Measurements from ENCODE around the gene PRRT3.
"Not testable (repeated sequence)": the region's sequence is repeated elsewhere in the genome, so short reads cannot be mapped to it uniquely, and the experiment has no call there.

The PRRT3 gene

DNA sequence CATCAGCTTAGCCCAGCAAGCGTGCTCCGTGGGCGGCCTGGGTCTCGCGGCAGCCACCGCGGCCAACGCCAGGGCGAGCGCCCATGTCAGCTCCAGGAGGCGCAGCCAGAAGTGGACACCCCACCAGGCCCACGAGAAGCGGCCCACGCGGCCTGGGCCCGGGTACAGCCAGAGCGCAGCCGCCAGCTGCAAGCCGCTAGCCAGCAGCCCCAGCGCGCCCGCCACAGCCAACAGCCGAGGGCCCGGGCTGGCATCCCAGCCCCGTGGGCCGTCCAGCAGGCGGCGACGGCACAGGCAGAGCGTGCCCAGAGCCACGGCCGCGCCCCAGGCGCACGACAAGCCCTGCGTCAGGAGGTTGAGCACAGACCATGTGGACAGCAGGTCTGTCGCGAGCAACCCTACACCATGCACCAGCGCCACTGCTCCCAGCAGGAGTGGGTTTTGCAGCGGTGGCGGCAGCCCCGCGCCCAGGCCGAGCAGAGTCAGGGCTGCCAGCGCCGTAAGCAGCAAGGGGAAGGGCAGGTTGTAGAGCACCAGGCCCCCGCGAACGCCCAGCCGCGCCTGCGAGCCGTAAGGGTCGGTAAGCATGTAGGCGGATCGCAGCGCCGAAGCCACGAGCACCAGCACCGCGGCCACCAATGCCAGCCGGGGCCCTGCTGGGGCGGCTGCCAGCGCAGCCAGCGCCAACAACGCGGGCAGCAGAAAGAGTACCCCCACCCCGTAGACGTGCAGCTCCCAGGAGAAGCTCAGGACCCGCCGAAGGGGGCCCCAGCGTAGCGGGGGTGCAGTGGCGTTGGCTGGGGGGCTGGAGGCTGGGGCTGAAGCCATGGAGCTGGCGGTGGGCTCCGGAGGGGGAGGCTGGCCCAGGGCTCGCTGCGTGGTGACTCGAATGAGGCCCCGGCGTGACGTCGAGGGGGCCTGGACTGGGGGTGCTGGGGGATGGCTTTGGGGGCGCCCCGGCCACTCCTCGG is 4.9 kb downstream of the PRRT3 start:
- no peak for DNase-seq

- peak; percentile 78 to 82 for DNase-seq
Observed at GRCh38 chr3:9946112-9947024, 5.8 kb downstream of the PRRT3 start.

GRCh38 chr3:9945358-9945757 is 6.8 kb downstream of the PRRT3 start:
- DNase-seq = no peak

DNA sequence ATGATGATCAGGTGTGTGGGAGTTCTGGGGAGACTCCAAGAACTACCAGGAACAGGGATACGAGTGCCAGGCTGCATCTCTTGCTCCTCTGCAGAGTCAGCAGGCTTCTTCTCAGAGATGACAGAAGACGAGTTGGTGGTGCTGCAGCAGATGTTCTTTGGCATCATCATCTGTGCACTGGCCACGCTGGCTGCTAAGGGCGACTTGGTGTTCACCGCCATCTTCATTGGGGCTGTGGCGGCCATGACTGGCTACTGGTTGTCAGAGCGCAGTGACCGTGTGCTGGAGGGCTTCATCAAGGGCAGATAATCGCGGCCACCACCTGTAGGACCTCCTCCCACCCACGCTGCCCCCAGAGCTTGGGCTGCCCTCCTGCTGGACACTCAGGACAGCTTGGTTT is 7.9 kb downstream of the PRRT3 start:
- DNase-seq = no peak

DNA sequence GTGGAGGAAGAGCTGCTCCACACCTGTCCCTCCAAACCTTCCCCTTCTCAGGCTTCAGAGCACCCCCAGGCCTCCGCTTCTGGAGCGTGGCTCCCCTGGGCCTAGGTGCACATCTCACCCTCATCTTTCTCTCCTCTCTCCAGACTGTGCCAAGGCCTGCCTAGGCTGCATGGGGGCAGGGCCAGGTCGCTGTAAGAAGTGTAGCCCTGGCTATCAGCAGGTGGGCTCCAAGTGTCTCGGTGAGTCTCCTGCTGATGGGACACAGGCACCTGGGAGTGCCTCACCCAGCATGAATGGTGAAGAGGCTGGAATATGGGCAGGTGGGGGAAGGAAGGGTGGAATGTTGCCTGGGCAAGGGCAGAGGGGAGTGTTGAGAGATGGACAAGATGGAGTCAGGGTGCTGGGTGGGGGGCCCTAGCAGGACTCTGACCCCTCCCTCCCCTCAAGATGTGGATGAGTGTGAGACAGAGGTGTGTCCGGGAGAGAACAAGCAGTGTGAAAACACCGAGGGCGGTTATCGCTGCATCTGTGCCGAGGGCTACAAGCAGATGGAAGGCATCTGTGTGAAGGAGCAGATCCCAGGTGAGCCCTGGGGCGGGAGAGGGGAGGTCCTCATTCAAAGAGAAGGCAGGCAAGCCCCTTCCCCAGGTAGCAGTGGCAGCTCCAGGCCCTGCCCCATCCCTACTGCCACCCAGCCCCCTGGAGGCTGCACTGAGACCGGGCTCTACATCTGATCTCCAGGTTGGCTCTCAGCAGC is 9.1 kb downstream of the PRRT3 start:
- DNase-seq = no peak

DNA sequence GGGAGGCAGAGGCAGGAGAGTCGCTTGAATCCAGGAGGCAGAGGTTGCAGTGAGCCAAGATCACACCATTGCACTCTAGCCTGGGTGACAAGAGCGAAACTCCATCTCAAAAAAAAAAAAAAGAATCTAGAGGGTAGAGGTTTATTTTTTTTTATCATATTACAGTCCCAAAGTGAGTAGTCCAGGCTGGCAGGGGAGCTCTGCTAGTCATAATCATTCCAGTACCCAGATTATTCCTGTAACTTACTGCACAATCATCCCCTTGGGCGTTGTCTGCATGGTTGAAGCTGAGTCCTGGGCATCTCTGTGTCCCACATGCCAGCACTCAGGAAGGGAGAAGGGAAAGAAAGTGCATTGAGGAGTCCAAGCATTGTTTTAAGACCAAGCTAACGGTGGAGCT is 10.0 kb downstream of the PRRT3 start:
- DNase-seq = no peak

- no peak for DNase-seq
Observed at GRCh38 chr3:9940746-9941145, 11.5 kb downstream of the PRRT3 start.

DNA sequence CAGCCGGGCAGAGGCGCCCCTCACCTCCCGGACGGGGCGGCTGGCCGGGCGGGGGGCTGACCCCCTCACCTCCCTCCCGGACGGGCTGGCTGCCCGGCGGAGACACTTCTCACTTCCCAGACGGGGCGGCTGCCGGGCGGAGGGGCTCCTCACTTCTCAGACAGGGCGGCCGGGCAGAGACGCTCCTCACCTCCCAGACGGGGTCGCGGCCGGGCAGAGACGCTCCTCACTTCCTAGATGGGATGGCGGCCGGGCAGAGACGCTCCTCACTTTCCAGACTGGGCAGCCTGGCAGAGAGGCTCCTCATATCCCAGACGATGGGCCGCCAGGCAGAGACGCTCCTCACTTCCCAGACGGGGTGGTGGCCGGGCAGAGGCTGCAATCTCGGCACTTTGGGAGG is 12.3 kb downstream of the PRRT3 start:
- not testable (repeated sequence) for DNase-seq

DNA sequence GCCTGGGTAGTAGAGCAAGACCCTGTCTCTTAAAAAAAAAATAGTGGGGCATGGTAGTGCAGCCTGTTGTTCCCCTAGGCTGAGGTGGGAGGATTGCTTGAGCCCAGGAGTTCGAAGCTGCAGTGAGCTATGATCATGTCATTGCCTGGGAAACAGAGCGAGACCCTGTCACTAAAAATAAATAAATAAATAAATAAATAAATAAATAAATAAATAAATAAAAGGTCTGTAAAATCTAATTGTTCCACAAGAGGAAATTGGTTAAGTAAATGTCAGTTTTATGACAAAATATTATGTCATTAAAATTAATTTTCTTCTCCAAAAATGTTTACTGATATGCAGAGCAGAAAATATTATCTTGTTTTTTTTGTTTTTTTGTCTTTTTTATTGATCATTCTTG is 13.2 kb downstream of the PRRT3 start:
- DNase-seq = no peak

GRCh38 chr3:9937486-9938238 is 14.5 kb downstream of the PRRT3 start:
- DNase-seq = no peak

DNA sequence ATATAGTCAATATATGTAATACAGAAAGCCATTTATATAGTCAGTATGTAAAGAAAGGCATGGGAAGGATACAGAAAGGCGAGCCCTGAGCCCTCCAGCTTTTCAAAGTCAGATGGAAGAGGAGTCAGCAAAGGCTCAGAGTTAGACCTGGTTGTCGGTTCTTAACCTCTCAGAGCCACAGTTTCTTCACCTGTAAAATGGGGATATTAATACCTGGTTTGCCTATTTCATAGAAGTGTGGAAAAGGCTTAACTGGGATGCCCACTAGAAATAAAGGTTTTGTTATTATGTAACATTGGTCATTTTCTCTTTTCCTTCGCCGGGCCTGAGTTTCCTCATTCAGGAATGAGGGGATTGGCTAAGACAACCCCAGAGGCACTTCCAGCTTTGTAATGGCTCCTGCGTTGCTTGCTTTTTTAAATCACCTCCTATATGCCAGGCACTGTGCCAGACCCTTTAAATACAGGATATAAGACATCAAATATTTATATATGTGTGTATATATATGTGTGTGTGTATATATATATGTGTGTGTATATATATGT is 16.2 kb downstream of the PRRT3 start:
- no peak for DNase-seq

DNA sequence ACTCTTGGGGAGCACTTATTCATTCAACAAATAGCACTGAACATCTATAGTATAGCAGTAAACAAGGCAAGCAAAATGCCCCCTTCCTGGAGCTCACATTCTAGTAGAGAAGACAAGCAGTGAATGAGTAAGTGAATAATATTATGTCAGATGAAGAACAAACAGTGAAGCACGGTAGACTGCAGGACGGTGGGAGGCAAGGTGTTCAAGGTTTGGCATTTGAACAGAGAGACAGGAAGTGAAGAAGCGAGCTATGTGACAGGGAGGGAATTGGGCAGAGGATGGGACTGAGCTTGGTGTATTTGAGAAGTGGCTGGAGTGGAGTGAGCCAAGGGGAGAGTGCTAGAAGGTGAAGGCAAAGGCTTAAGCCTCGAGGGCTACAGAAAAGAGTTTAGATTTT is 17.2 kb downstream of the PRRT3 start:
- no peak for DNase-seq

DNA sequence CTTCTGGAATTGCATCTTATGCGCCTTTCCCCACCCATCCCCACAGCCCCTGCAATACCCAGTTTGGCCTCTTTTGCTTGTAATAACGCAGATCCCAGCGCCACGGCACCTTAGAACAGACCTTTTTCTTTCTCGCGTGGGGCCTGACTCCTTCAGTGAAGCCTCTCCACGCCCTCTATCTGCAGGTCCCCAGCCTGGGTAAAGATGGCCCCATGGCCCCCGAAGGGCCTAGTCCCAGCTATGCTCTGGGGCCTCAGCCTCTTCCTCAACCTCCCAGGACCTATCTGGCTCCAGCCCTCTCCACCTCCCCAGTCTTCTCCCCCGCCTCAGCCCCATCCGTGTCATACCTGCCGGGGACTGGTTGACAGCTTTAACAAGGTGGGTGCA is 18.0 kb downstream of the PRRT3 start:
- DNase-seq = no peak

GRCh38 chr3:9933561-9934234 is 18.5 kb downstream of the PRRT3 start, which contains the start of gene CRELD1:
TSS of gene CRELD1 (plus strand) at chr3:9933834. CDS start at chr3:9934439, 605 bp downstream.
- DNase-seq = peak; percentile 96 to 97

DNA sequence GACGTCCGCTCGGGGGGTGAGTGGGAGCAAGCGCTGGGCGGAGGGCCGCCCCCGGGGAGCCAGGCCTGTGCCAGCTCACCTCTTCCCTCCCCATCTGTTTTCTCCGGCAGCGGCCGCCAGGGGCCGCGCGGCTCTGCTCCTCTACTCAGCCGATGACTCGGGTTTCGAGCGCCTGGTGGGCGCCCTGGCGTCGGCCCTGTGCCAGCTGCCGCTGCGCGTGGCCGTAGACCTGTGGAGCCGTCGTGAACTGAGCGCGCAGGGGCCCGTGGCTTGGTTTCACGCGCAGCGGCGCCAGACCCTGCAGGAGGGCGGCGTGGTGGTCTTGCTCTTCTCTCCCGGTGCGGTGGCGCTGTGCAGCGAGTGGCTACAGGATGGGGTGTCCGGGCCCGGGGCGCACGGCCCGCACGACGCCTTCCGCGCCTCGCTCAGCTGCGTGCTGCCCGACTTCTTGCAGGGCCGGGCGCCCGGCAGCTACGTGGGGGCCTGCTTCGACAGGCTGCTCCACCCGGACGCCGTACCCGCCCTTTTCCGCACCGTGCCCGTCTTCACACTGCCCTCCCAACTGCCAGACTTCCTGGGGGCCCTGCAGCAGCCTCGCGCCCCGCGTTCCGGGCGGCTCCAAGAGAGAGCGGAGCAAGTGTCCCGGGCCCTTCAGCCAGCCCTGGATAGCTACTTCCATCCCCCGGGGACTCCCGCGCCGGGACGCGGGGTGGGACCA is 19.2 kb downstream of the PRRT3 start:
- peak; percentile 90 to 92 for DNase-seq

DNA sequence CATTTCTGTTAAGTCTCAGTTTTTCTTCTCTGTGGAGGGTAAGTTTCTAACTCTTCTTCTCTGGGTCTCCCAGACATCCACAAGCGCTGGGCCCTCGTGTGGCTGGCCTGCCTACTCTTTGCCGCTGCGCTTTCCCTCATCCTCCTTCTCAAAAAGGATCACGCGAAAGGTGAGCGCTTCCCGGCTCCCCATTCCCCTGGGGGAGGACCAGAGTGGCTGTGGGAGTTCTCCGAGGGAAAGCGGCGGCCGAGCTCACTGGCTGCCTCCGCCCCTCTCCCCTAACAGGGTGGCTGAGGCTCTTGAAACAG is 19.7 kb downstream of the PRRT3 start:
- DNase-seq = no peak

GRCh38 chr3:9930804-9931418 is 21.3 kb downstream of the PRRT3 start:
- DNase-seq = no peak

- DNase-seq = no peak
Observed at GRCh38 chr3:9928158-9928557, 24.1 kb downstream of the PRRT3 start.

- DNase-seq = no peak
Observed at GRCh38 chr3:9918261-9919038, 33.8 kb downstream of the PRRT3 start.
